Measurements from ENCODE around the gene TACC2. TPM values are rescaled to one million over a fixed set of nuclear protein-coding genes. Genes with fewer than 3 reads are reported as not detected.

Gene TACC2
- total RNA-seq, 2 experiments from 2014 or later = not detected

DNA sequence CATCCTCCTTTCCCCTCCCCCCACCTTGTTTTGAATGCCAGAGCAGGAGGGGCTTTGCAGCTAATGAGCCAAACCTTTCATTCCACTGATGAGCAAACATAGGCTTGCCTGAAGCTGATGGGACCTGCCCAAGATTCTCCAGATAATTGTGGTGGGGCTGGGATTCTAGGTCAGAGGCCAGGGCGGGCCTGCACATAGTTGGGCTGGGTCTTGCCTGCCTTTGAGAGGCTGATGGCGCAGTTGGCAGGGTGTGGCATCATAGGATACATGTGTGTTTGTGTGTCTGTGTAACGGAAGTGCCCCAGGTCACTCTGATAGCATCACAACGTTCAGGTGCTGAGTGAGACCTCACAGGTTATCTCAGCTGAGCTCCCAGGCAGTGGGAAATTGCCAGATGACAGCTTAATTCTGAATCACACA is 305.0 kb downstream of the TACC2 start:
- no peak for DNase-seq (ENCODE audit: low spot score)
- CTCF ChIA-PET (ENCODE audit: unreplicated experiment) = interaction anchor here (1.2 kb wide), 1 partner anchor 12 kb away, joined by 3 read pairs; no protein-coding TSS in a partner anchor
- H2AFZ ChIP-seq (ENCODE audit: low read length) = 0 out of 2 replicates have a peak overlapping the region, but pooled peaks have one; percentile 29
- TF ChIP-seq, protein P1, sequence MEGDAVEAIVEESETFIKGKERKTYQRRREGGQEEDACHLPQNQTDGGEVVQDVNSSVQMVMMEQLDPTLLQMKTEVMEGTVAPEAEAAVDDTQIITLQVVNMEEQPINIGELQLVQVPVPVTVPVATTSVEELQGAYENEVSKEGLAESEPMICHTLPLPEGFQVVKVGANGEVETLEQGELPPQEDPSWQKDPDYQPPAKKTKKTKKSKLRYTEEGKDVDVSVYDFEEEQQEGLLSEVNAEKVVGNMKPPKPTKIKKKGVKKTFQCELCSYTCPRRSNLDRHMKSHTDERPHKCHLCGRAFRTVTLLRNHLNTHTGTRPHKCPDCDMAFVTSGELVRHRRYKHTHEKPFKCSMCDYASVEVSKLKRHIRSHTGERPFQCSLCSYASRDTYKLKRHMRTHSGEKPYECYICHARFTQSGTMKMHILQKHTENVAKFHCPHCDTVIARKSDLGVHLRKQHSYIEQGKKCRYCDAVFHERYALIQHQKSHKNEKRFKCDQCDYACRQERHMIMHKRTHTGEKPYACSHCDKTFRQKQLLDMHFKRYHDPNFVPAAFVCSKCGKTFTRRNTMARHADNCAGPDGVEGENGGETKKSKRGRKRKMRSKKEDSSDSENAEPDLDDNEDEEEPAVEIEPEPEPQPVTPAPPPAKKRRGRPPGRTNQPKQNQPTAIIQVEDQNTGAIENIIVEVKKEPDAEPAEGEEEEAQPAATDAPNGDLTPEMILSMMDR (conservative IDR thresholded peaks at IDR 0.05; ENCODE audit: low read length) = no peak
- TF ChIP-seq EZH2phosphoT487 (IDR thresholded peaks at IDR 0.05; ENCODE audit: borderline replicate concordance, low read depth, low read length) = no peak
- no peaks in the 10 kb centered on the region for H3K36me3 ChIP-seq (ENCODE audit: insufficient read depth, low read length)
- no TSS peak for BruUV-seq (replicated peaks)
- H3K27ac ChIP-seq (ENCODE audit: low read depth, low read length, poor library complexity, severe bottlenecking) = no peak overlapping the region
- H4K20me1 ChIP-seq (ENCODE audit: insufficient read depth, low read length) = no peaks in the 10 kb centered on the region
- no peak overlapping the region for H3K4me3 ChIP-seq (ENCODE audit: low read depth, low read length, poor library complexity, severe bottlenecking)
- peaks cover 2% of the 10 kb centered on the region for H3K4me1 ChIP-seq (ENCODE audit: insufficient read depth, low read length, poor library complexity, severe bottlenecking)
- no peak overlapping the region for H3K4me2 ChIP-seq (ENCODE audit: low read length)
- H3K9me3 ChIP-seq (ENCODE audit: low read length) = no peaks in the 10 kb centered on the region
- H3K79me2 ChIP-seq (ENCODE audit: insufficient read depth, low read depth, low read length) = no peaks in the 10 kb centered on the region
- POLR2A ChIA-PET = interaction anchor here (0.6 kb wide), 1 partner anchor 23 kb away, joined by 3 read pairs; no protein-coding TSS in a partner anchor
- no peaks in the 10 kb centered on the region for H3K9me2 ChIP-seq (ENCODE audit: insufficient read depth, low read length)
- intact Hi-C loops (cut with micrococcal nuclease; ENCODE audit: unreplicated experiment) = no loop called here

DNA sequence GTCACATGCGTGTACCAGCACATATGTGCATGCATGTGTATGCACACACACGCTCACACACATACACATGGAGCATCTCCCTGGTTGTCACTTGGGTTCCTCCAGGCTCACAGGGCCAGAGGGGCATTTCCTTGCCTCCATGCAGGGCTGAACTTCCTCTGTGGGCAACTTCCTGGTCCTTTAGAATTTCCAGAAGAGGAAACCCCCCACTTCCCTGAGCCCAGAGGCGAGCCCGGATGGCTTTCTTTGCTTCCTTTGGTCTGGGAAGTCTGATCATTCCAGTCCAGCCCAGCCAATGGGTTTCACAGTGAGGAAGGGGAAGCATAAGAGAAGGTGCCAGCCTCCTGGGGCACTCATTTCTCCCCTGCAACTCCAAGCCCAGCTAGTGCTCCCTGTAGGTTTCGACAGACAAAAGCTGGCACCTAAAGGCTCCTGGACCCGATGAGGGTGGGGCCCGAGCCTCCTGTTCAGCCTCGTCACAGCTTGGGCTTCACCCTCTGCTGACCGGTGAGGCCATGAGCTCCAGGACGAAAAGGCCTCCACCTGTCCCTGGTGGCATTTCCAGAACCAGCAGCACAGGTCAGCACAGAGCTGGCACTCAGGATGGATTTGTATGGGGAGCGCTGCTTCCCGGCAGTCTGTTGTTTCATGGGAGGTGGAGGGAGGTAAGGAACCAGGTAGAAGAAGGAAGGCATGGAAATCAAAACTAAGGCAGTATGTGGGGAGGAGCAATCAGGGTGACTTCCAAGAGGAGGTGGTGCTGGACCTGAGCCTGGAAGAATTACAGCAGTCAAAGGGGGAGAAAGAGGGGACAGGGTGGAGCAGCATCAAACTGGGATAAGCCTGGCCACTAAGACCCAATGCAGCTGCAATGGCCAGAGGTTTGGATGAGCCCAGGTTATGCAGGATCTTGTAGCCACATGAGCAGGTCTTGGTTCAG is 305.8 kb downstream of the TACC2 start:
- Histone ChIP-seq H2AFZ (ENCODE audit: low read length) (no peak overlapping the region), H4K20me1 (ENCODE audit: insufficient read depth, low read length) (no peaks in the 10 kb centered on the region)
- intact Hi-C loops (cut with micrococcal nuclease; ENCODE audit: unreplicated experiment) = no loop called here

More for the DNA sequence above, 305.8 kb downstream of the TACC2 start:
- ChIA-PET POLR2A (interaction anchor here (0.5 kb wide), 1 partner anchor 48 kb away, joined by 3 read pairs; no protein-coding TSS in a partner anchor), CTCF (ENCODE audit: unreplicated experiment) (no interaction called here)
- no TSS peak for BruUV-seq (replicated peaks)
- Histone ChIP-seq H3K79me2 (ENCODE audit: insufficient read depth, low read depth, low read length) (no peaks in the 10 kb centered on the region), H3K9me2 (ENCODE audit: insufficient read depth, low read length) (no peaks in the 10 kb centered on the region), H3K9me3 (ENCODE audit: low read length) (no peaks in the 10 kb centered on the region), H3K27ac (ENCODE audit: low read depth, low read length, poor library complexity, severe bottlenecking) (no peak overlapping the region), H3K4me1 (ENCODE audit: insufficient read depth, low read length, poor library complexity, severe bottlenecking) (peaks cover 8% of the 10 kb centered on the region), H3K4me3 (ENCODE audit: low read depth, low read length, poor library complexity, severe bottlenecking) (no peak overlapping the region), H3K36me3 (ENCODE audit: insufficient read depth, low read length) (no peaks in the 10 kb centered on the region), H3K4me2 (ENCODE audit: low read length) (no peak overlapping the region)
- TF ChIP-seq, protein P1 (conservative IDR thresholded peaks at IDR 0.05; ENCODE audit: low read length) = no peak
- TF ChIP-seq EZH2phosphoT487 (IDR thresholded peaks at IDR 0.05; ENCODE audit: borderline replicate concordance, low read depth, low read length) = no peak
- DNase-seq (ENCODE audit: low spot score) = no peak

Measured in OCI-LY7 (cell line).